ENCODE results near the gene FOXD2. TPM values are rescaled to one million over a fixed set of nuclear protein-coding genes. Genes with fewer than 3 reads are reported as not detected.
A peak's percentile ranks its signal among the peaks of the same experiment; 100 is the strongest.

Gene FOXD2
- 0.74 TPM for total RNA-seq
- under 1 TPM; 0.10 to 0.37 (median 0.20) TPM for polyA plus RNA-seq

GRCh38 chr1:47437447-47438164 is at the start of gene FOXD2:
FOXD2 (plus strand) TSS chr1:47438044; CDS start chr1:47438136, 92 bp downstream.
- Histone ChIP-seq H3K4me1 (ENCODE audit: control insufficient read depth, insufficient read depth, low read length, poor library complexity, severe bottlenecking) (peaks cover 44% of the 10 kb centered on the region), H3K27ac (ENCODE audit: insufficient read depth, low read length, poor library complexity, severe bottlenecking) (peak within 1 kb of the TSS; percentile 74), H3K4me3 (ENCODE audit: low read depth, low read length) (peak within 1 kb of the TSS; percentile 81), H3K36me3 (ENCODE audit: control insufficient read depth, insufficient read depth, low read length) (no peaks in the 10 kb centered on the region), H3K9me3 (ENCODE audit: control insufficient read depth in 2 of 2, low read length in 2 of 2) (no peaks in the 10 kb centered on the region), H3K27me3 (ENCODE audit: control insufficient read depth, insufficient read depth, low read length) (peaks cover 19% of the 10 kb centered on the region)
- Mint-ChIP-seq H3K4me1 (peaks cover 4 to 47% (median 21%) of the 10 kb centered on the region in 4 donors), H3K36me3 (no peaks in the 10 kb centered on the region), H3K4me3 (peak within 1 kb of the TSS; percentile 89 to 98 (median 90)), H3K27ac (peak within 1 kb of the TSS; percentile 79 to 93 (median 84)), H3K9me3 (peaks cover 0 to 2% (median 0%) of the 10 kb centered on the region in 7 donors), H3K27me3 (peaks cover 27% of the 10 kb centered on the region)
- ATAC-seq (ENCODE audit: low read depth in 2 of 2): peak; percentile 83 to 87
- peak; percentile 86 to 93 (median 91) for DNase-seq

- no peaks in the 10 kb centered on the region for H3K27me3 ChIP-seq (ENCODE audit: control insufficient read depth, insufficient read depth, low read length)
- H3K36me3 ChIP-seq (ENCODE audit: control insufficient read depth, insufficient read depth, low read length): no peaks in the 10 kb centered on the region
- H3K27me3 Mint-ChIP-seq: peaks cover 7% of the 10 kb centered on the region
- H3K36me3 Mint-ChIP-seq: no peaks in the 10 kb centered on the region
- peak in 1 of 2 donors; percentile 34 for ATAC-seq (ENCODE audit: low read depth in 2 of 2)
- H3K4me1 Mint-ChIP-seq: peaks cover 0 to 7% (median 2%) of the 10 kb centered on the region in 4 donors
- no peaks in the 10 kb centered on the region for H3K4me1 ChIP-seq (ENCODE audit: control insufficient read depth, insufficient read depth, low read length, poor library complexity, severe bottlenecking)
- H3K4me3 Mint-ChIP-seq: no peak overlapping the region
- DNase-seq: peak in 2 of 3 donors; percentile 13 to 43
- no peak overlapping the region for H3K27ac Mint-ChIP-seq
- H3K9me3 ChIP-seq (ENCODE audit: control insufficient read depth in 2 of 2, low read length in 2 of 2): no peaks in the 10 kb centered on the region
- H3K9me3 Mint-ChIP-seq: no peaks in the 10 kb centered on the region
- H3K27ac ChIP-seq (ENCODE audit: insufficient read depth, low read length, poor library complexity, severe bottlenecking): no peak overlapping the region
- no peak overlapping the region for H3K4me3 ChIP-seq (ENCODE audit: low read depth, low read length)
These were observed 49.0 kb upstream of the FOXD2 start for GRCh38 chr1:47388891-47389238.

GRCh38 chr1:47389731-47390130 is 48.1 kb upstream of the FOXD2 start:
- no peak overlapping the region for H3K27ac Mint-ChIP-seq

GRCh38 chr1:47390843-47391242 is 47.0 kb upstream of the FOXD2 start:
- Mint-ChIP-seq H3K36me3 (no peaks in the 10 kb centered on the region), H3K27me3 (peaks cover 15% of the 10 kb centered on the region), H3K4me1 (peaks cover 0 to 2% (median 0%) of the 10 kb centered on the region in 4 donors), H3K4me3 (no peak overlapping the region), H3K9me3 (no peaks in the 10 kb centered on the region), H3K27ac (no peak overlapping the region)
- DNase-seq (no peak), ATAC-seq (ENCODE audit: low read depth in 2 of 2) (no peak)
- Histone ChIP-seq H3K27me3 (ENCODE audit: control insufficient read depth, insufficient read depth, low read length) (no peaks in the 10 kb centered on the region), H3K36me3 (ENCODE audit: control insufficient read depth, insufficient read depth, low read length) (no peaks in the 10 kb centered on the region), H3K4me3 (ENCODE audit: low read depth, low read length) (no peak overlapping the region), H3K4me1 (ENCODE audit: control insufficient read depth, insufficient read depth, low read length, poor library complexity, severe bottlenecking) (no peaks in the 10 kb centered on the region), H3K9me3 (ENCODE audit: control insufficient read depth in 2 of 2, low read length in 2 of 2) (no peaks in the 10 kb centered on the region), H3K27ac (ENCODE audit: insufficient read depth, low read length, poor library complexity, severe bottlenecking) (no peak overlapping the region)

More at GRCh38 chr1:47389731-47390130, 48.1 kb upstream of the FOXD2 start:
- H3K27me3 ChIP-seq (ENCODE audit: control insufficient read depth, insufficient read depth, low read length): no peaks in the 10 kb centered on the region
- H3K36me3 Mint-ChIP-seq: no peaks in the 10 kb centered on the region
- no peak overlapping the region for H3K27ac ChIP-seq (ENCODE audit: insufficient read depth, low read length, poor library complexity, severe bottlenecking)
- no peaks in the 10 kb centered on the region for H3K9me3 ChIP-seq (ENCODE audit: control insufficient read depth in 2 of 2, low read length in 2 of 2)
- no peaks in the 10 kb centered on the region for H3K9me3 Mint-ChIP-seq
- no peaks in the 10 kb centered on the region for H3K4me1 ChIP-seq (ENCODE audit: control insufficient read depth, insufficient read depth, low read length, poor library complexity, severe bottlenecking)
- H3K4me3 ChIP-seq (ENCODE audit: low read depth, low read length): no peak overlapping the region
- DNase-seq (no peak), ATAC-seq (ENCODE audit: low read depth in 2 of 2) (no peak)
- no peaks in the 10 kb centered on the region for H3K36me3 ChIP-seq (ENCODE audit: control insufficient read depth, insufficient read depth, low read length)
- H3K27me3 Mint-ChIP-seq: peaks cover 7% of the 10 kb centered on the region
- no peak overlapping the region for H3K4me3 Mint-ChIP-seq
- peaks cover 0 to 2% (median 0%) of the 10 kb centered on the region in 4 donors for H3K4me1 Mint-ChIP-seq

- Histone ChIP-seq H3K36me3 (ENCODE audit: control insufficient read depth, insufficient read depth, low read length) (no peaks in the 10 kb centered on the region), H3K27ac (ENCODE audit: insufficient read depth, low read length, poor library complexity, severe bottlenecking) (no peak overlapping the region), H3K9me3 (ENCODE audit: control insufficient read depth in 2 of 2, low read length in 2 of 2) (no peaks in the 10 kb centered on the region), H3K27me3 (ENCODE audit: control insufficient read depth, insufficient read depth, low read length) (no peaks in the 10 kb centered on the region), H3K4me1 (ENCODE audit: control insufficient read depth, insufficient read depth, low read length, poor library complexity, severe bottlenecking) (no peaks in the 10 kb centered on the region), H3K4me3 (ENCODE audit: low read depth, low read length) (no peak overlapping the region)
- DNase-seq (no peak), ATAC-seq (ENCODE audit: low read depth in 2 of 2) (no peak)
- Mint-ChIP-seq H3K9me3 (no peaks in the 10 kb centered on the region), H3K4me3 (no peak overlapping the region), H3K36me3 (no peaks in the 10 kb centered on the region), H3K27ac (no peak overlapping the region), H3K4me1 (peaks cover 0 to 2% (median 0%) of the 10 kb centered on the region in 4 donors), H3K27me3 (peaks cover 20% of the 10 kb centered on the region)
These were observed 44.7 kb upstream of the FOXD2 start for GRCh38 chr1:47393141-47393540.

- Histone ChIP-seq H3K27me3 (ENCODE audit: control insufficient read depth, insufficient read depth, low read length) (peaks cover 2% of the 10 kb centered on the region), H3K4me1 (ENCODE audit: control insufficient read depth, insufficient read depth, low read length, poor library complexity, severe bottlenecking) (no peaks in the 10 kb centered on the region), H3K27ac (ENCODE audit: insufficient read depth, low read length, poor library complexity, severe bottlenecking) (no peak overlapping the region), H3K9me3 (ENCODE audit: control insufficient read depth in 2 of 2, low read length in 2 of 2) (no peaks in the 10 kb centered on the region), H3K36me3 (ENCODE audit: control insufficient read depth, insufficient read depth, low read length) (no peaks in the 10 kb centered on the region), H3K4me3 (ENCODE audit: low read depth, low read length) (no peak overlapping the region)
- ATAC-seq (ENCODE audit: low read depth in 2 of 2) (no peak), DNase-seq (no peak)
- no peak overlapping the region for H3K27ac Mint-ChIP-seq
- H3K36me3 Mint-ChIP-seq: no peaks in the 10 kb centered on the region
- H3K9me3 Mint-ChIP-seq: no peaks in the 10 kb centered on the region
- H3K27me3 Mint-ChIP-seq: peaks cover 32% of the 10 kb centered on the region
- no peak overlapping the region for H3K4me3 Mint-ChIP-seq
- H3K4me1 Mint-ChIP-seq: no peaks in the 10 kb centered on the region
These were observed 42.4 kb upstream of the FOXD2 start for GRCh38 chr1:47395433-47395832.

GRCh38 chr1:47396671-47397196 is 41.1 kb upstream of the FOXD2 start:
- Mint-ChIP-seq H3K27me3 (peaks cover 40% of the 10 kb centered on the region), H3K9me3 (no peaks in the 10 kb centered on the region), H3K36me3 (no peaks in the 10 kb centered on the region), H3K27ac (no peak overlapping the region), H3K4me1 (no peaks in the 10 kb centered on the region), H3K4me3 (no peak overlapping the region)
- Histone ChIP-seq H3K4me1 (ENCODE audit: control insufficient read depth, insufficient read depth, low read length, poor library complexity, severe bottlenecking) (no peaks in the 10 kb centered on the region), H3K36me3 (ENCODE audit: control insufficient read depth, insufficient read depth, low read length) (no peaks in the 10 kb centered on the region), H3K4me3 (ENCODE audit: low read depth, low read length) (no peak overlapping the region), H3K9me3 (ENCODE audit: control insufficient read depth in 2 of 2, low read length in 2 of 2) (no peaks in the 10 kb centered on the region), H3K27me3 (ENCODE audit: control insufficient read depth, insufficient read depth, low read length) (peaks cover 2% of the 10 kb centered on the region), H3K27ac (ENCODE audit: insufficient read depth, low read length, poor library complexity, severe bottlenecking) (no peak overlapping the region)
- ATAC-seq (ENCODE audit: low read depth in 2 of 2): no peak
- DNase-seq: no peak
